Measurements from ENCODE around the gene ANTXR1. TPM values are rescaled to one million over a fixed set of nuclear protein-coding genes. Genes with fewer than 3 reads are reported as not detected.

Gene ANTXR1
- total RNA-seq, 2 donors from 2014 or later: 48.3 to 54.5 TPM

DNA sequence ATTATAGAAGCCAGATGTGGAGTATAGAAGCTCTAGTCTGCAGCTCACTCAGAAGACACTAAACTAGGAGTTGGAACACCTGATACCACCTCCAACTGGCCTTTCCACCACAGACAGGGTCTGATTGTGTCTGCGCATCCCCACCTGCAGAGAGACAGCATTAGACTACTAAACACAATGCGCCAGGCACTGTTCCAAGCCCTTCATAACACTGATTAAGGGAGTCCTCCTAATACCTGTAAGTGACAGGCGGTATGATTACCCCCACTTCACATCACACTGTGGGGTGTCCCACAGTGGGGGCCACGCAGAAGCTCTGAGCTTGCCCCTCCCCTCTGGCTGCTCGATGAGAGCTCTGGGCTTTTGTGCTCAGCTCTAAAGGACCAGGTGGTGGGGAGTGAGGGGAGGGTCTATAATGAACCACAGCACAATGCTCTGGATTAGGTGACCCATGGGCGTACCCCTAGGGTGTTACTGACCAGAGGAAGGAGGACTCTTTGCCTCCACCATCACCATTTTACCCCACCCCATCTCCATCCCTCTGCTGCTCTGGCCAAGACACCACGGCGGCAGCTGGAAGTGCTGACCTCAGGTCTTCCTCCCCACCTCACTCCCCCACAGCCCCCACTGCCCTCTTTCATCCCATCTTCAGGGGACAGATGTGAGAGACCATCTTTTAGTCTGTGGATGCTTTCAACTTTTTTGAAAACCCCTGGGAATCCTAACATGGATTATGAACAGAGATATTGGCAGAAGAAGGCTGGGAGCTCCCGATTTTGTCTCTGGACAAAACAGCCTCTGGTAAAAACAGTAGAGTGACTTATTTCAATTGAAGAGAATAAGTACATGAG lies 228.9 kb downstream of the ANTXR1 start:
- DNase-seq: no peak
- H3K36me3 ChIP-seq (ENCODE audit: control insufficient read depth, insufficient read depth, low read length): no peaks in the 10 kb centered on the region
- Mint-ChIP-seq H3K36me3 (ENCODE audit: low read depth) (peaks cover 29% of the 10 kb centered on the region), H3K9me3 (no peaks in the 10 kb centered on the region), H3K4me3 (no peak overlapping the region), H3K27ac (no peak overlapping the region), H3K27me3 (ENCODE audit: insufficient read depth) (no peaks in the 10 kb centered on the region), H3K4me1 (no peaks in the 10 kb centered on the region)
- TF ChIP-seq, protein P1, sequence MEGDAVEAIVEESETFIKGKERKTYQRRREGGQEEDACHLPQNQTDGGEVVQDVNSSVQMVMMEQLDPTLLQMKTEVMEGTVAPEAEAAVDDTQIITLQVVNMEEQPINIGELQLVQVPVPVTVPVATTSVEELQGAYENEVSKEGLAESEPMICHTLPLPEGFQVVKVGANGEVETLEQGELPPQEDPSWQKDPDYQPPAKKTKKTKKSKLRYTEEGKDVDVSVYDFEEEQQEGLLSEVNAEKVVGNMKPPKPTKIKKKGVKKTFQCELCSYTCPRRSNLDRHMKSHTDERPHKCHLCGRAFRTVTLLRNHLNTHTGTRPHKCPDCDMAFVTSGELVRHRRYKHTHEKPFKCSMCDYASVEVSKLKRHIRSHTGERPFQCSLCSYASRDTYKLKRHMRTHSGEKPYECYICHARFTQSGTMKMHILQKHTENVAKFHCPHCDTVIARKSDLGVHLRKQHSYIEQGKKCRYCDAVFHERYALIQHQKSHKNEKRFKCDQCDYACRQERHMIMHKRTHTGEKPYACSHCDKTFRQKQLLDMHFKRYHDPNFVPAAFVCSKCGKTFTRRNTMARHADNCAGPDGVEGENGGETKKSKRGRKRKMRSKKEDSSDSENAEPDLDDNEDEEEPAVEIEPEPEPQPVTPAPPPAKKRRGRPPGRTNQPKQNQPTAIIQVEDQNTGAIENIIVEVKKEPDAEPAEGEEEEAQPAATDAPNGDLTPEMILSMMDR (conservative IDR thresholded peaks at IDR 0.05): no peak
- H3K4me3 ChIP-seq (ENCODE audit: low read length): no peak overlapping the region
- no peaks in the 10 kb centered on the region for H3K27me3 ChIP-seq (ENCODE audit: control insufficient read depth, insufficient read depth, low read length, poor library complexity, severe bottlenecking)
- no peak overlapping the region for H3K9ac ChIP-seq (ENCODE audit: extremely low read depth, low read length, poor library complexity, severe bottlenecking)
- no peak overlapping the region for H3K27ac ChIP-seq (ENCODE audit: low read depth, low read length)
- H3K9me3 ChIP-seq (ENCODE audit: control insufficient read depth, low read length): no peaks in the 10 kb centered on the region
- WGBS, 2 experiments (ENCODE audit: insufficient coverage in 1 of 2, insufficient read length in 1 of 2): 92 to 100% methylated on average over 3 to 9 of the region's 9 CpGs
- H3K4me1 ChIP-seq (ENCODE audit: control insufficient read depth, insufficient read depth, low read length): no peaks in the 10 kb centered on the region

- Histone ChIP-seq H3K4me1 (ENCODE audit: control insufficient read depth, insufficient read depth, low read length) (no peaks in the 10 kb centered on the region), H3K27ac (ENCODE audit: low read depth, low read length) (no peak overlapping the region), H3K9me3 (ENCODE audit: control insufficient read depth, low read length) (no peaks in the 10 kb centered on the region), H3K27me3 (ENCODE audit: control insufficient read depth, insufficient read depth, low read length, poor library complexity, severe bottlenecking) (no peaks in the 10 kb centered on the region), H3K4me3 (ENCODE audit: low read length) (no peak overlapping the region), H3K36me3 (ENCODE audit: control insufficient read depth, insufficient read depth, low read length) (no peaks in the 10 kb centered on the region), H3K9ac (ENCODE audit: extremely low read depth, low read length, poor library complexity, severe bottlenecking) (no peak overlapping the region)
- Mint-ChIP-seq H3K4me3 (no peak overlapping the region), H3K27ac (no peak overlapping the region), H3K36me3 (ENCODE audit: low read depth) (peaks cover 32% of the 10 kb centered on the region), H3K9me3 (no peaks in the 10 kb centered on the region), H3K4me1 (no peaks in the 10 kb centered on the region), H3K27me3 (ENCODE audit: insufficient read depth) (no peaks in the 10 kb centered on the region)
- TF ChIP-seq, protein P1 (conservative IDR thresholded peaks at IDR 0.05): no peak
- 93 to 94% methylated on average over 7 of the region's 7 CpGs for WGBS, 2 experiments (ENCODE audit: insufficient coverage in 1 of 2, insufficient read length in 1 of 2)
- no peak for DNase-seq
Observed at GRCh38 chr2:69242651-69243051, 229.7 kb downstream of the ANTXR1 start.

DNA sequence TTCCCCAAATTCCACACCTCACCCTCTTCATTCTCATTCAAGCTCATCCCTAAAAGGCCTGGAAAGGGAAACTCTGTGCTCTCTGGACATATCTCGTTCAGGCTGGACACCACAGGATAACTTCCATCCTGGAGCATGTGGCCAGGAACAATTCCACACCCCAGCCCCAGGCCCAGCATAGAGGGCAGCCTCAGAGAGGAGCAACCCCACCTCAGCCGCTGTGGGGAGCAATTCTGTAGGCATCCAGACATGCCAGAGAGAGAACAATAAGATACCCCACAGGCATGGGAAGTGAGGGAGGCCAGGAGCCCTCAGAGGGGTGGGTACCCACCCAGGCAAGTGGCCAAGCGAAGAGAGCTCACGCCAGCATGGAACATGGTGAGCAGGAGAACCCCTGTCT lies 230.7 kb downstream of the ANTXR1 start:
- Mint-ChIP-seq H3K4me1 (no peaks in the 10 kb centered on the region), H3K36me3 (ENCODE audit: low read depth) (peaks cover 29% of the 10 kb centered on the region), H3K27me3 (ENCODE audit: insufficient read depth) (no peaks in the 10 kb centered on the region), H3K9me3 (no peaks in the 10 kb centered on the region), H3K27ac (no peak overlapping the region), H3K4me3 (no peak overlapping the region)
- H3K27ac ChIP-seq (ENCODE audit: low read depth, low read length): no peak overlapping the region
- no peak for DNase-seq
- no peak overlapping the region for H3K9ac ChIP-seq (ENCODE audit: extremely low read depth, low read length, poor library complexity, severe bottlenecking)
- no peaks in the 10 kb centered on the region for H3K27me3 ChIP-seq (ENCODE audit: control insufficient read depth, insufficient read depth, low read length, poor library complexity, severe bottlenecking)
- WGBS, 2 experiments (ENCODE audit: insufficient coverage in 1 of 2, insufficient read length in 1 of 2): 60 to 93% methylated on average over 1 to 4 of the region's 4 CpGs
- H3K4me3 ChIP-seq (ENCODE audit: low read length): no peak overlapping the region
- H3K36me3 ChIP-seq (ENCODE audit: control insufficient read depth, insufficient read depth, low read length): no peaks in the 10 kb centered on the region
- TF ChIP-seq, protein P1 (conservative IDR thresholded peaks at IDR 0.05): no peak
- no peaks in the 10 kb centered on the region for H3K9me3 ChIP-seq (ENCODE audit: control insufficient read depth, low read length)
- H3K4me1 ChIP-seq (ENCODE audit: control insufficient read depth, insufficient read depth, low read length): no peaks in the 10 kb centered on the region
